ENCODE measurements around the gene MRPL42.

DNA sequence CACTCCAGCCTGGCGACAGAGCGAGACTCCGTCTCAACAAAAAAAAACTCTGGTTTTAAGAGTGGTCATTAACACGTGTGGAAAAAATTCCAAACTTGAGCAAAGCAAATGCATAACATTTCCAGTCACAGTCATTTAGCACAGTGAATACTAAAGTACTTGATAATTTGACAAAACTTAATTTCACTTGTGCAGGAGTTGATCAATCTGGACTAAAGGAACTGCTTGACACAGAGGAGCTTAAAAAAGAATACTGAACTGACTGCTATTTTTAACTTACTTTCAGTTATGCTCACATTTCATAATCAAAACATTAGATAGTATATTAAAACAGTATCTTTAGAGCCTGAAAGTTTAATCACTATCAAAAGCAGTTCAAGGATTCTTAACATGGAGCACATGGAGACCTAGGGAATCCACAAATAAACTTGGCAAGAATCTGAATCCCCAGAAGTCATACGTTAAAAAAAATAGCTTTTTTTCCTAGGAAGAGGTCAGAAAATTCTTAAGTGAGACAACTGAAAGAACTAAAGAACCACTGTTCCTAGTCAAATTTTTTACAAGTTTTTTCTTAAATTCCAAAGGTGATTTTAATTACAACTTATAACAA is 33.0 kb upstream of the MRPL42 start:
- TF ChIP-seq CTCF (conservative IDR thresholded peaks at IDR 0.05 in 1 of 2, IDR thresholded peaks at IDR 0.05 in 1 of 2; ENCODE audit: low read depth in 1 of 2, low read length in 2 of 2) (no peak), EZH2 (IDR thresholded peaks at IDR 0.05; ENCODE audit: low read length, missing control alignments) (no peak)

Data from fibroblast of lung (primary cell).